ENCODE measurements around the gene MNDA. TPM values are rescaled to one million over a fixed set of nuclear protein-coding genes. Genes with fewer than 3 reads are reported as not detected.

The MNDA gene
- total RNA-seq, 1 experiment from 2014 or later: not detected

- ChIA-PET CTCF (no interaction called here), POLR2A (ENCODE audit: low non-redundant PET) (no interaction called here)
- Histone ChIP-seq H3K36me3 (ENCODE audit: insufficient read depth, low read length, poor library complexity, severe bottlenecking) (no peaks in the 10 kb centered on the region), H3K9me3 (ENCODE audit: low read depth, low read length, poor library complexity, severe bottlenecking) (no peaks in the 10 kb centered on the region), H3K4me3 (ENCODE audit: low read depth, low read length, poor library complexity, severe bottlenecking) (no peak overlapping the region), H3K27ac (ENCODE audit: low read depth, low read length, poor library complexity, severe bottlenecking) (no peak overlapping the region), H3K4me1 (ENCODE audit: insufficient read depth, low read length, poor library complexity, severe bottlenecking) (no peaks in the 10 kb centered on the region), H3K27me3 (replicated peaks; ENCODE audit: insufficient read depth, low read depth, low read length, poor library complexity) (peaks cover 8% of the 10 kb centered on the region)
- DNase-seq (ENCODE audit: low spot score): no peak
- TF ChIP-seq EZH2 (IDR thresholded peaks at IDR 0.05; ENCODE audit: borderline replicate concordance, low read depth, low read length, poor library complexity, severe bottlenecking) (no peak), CTCF (conservative IDR thresholded peaks at IDR 0.05; ENCODE audit: low read depth, low read length) (no peak)
- intact Hi-C loops (cut with micrococcal nuclease; ENCODE audit: unreplicated experiment): no loop called here
- BruUV-seq (replicated peaks): no TSS peak
Measured at GRCh38 chr1:158836038-158836437, 4.9 kb downstream of the MNDA start.

GRCh38 chr1:158838660-158839059, 7.5 kb downstream of the MNDA start:
- H3K4me3 ChIP-seq (ENCODE audit: low read depth, low read length, poor library complexity, severe bottlenecking): no peak overlapping the region
- TF ChIP-seq EZH2 (IDR thresholded peaks at IDR 0.05; ENCODE audit: borderline replicate concordance, low read depth, low read length, poor library complexity, severe bottlenecking) (no peak), CTCF (conservative IDR thresholded peaks at IDR 0.05; ENCODE audit: low read depth, low read length) (no peak)
- POLR2A ChIA-PET (ENCODE audit: low non-redundant PET): no interaction called here
- H3K27ac ChIP-seq (ENCODE audit: low read depth, low read length, poor library complexity, severe bottlenecking): no peak overlapping the region
- H3K9me3 ChIP-seq (ENCODE audit: low read depth, low read length, poor library complexity, severe bottlenecking): no peaks in the 10 kb centered on the region
- no TSS peak for BruUV-seq (replicated peaks)
- intact Hi-C loops (cut with micrococcal nuclease; ENCODE audit: unreplicated experiment): no loop called here
- no peak for DNase-seq (ENCODE audit: low spot score)
- CTCF ChIA-PET: no interaction called here
- peaks cover 8% of the 10 kb centered on the region for H3K27me3 ChIP-seq (replicated peaks; ENCODE audit: insufficient read depth, low read depth, low read length, poor library complexity)
- no peaks in the 10 kb centered on the region for H3K4me1 ChIP-seq (ENCODE audit: insufficient read depth, low read length, poor library complexity, severe bottlenecking)
- no peaks in the 10 kb centered on the region for H3K36me3 ChIP-seq (ENCODE audit: insufficient read depth, low read length, poor library complexity, severe bottlenecking)

GRCh38 chr1:158839566-158839965, 8.4 kb downstream of the MNDA start:
- Histone ChIP-seq H3K36me3 (ENCODE audit: insufficient read depth, low read length, poor library complexity, severe bottlenecking) (no peaks in the 10 kb centered on the region), H3K4me1 (ENCODE audit: insufficient read depth, low read length, poor library complexity, severe bottlenecking) (no peaks in the 10 kb centered on the region), H3K4me3 (ENCODE audit: low read depth, low read length, poor library complexity, severe bottlenecking) (no peak overlapping the region), H3K9me3 (ENCODE audit: low read depth, low read length, poor library complexity, severe bottlenecking) (no peaks in the 10 kb centered on the region), H3K27ac (ENCODE audit: low read depth, low read length, poor library complexity, severe bottlenecking) (no peak overlapping the region), H3K27me3 (replicated peaks; ENCODE audit: insufficient read depth, low read depth, low read length, poor library complexity) (peaks cover 8% of the 10 kb centered on the region)
- no peak for TF ChIP-seq CTCF (conservative IDR thresholded peaks at IDR 0.05; ENCODE audit: low read depth, low read length)
- DNase-seq (ENCODE audit: low spot score): no peak
- intact Hi-C loops (cut with micrococcal nuclease; ENCODE audit: unreplicated experiment): no loop called here
- POLR2A ChIA-PET (ENCODE audit: low non-redundant PET): no interaction called here
- CTCF ChIA-PET: no interaction called here
- no TSS peak for BruUV-seq (replicated peaks)

All from A673 (cell line).